Neural progenitor cell (in vitro differentiated cells): ENCODE results near the gene SPRR3. TPM values are rescaled to one million over a fixed set of nuclear protein-coding genes. Genes with fewer than 3 reads are reported as not detected.
"Not testable (repeated sequence)": the region's sequence is repeated elsewhere in the genome, so short reads cannot be mapped to it uniquely, and the experiment has no call there.

Experiments used
- DNase-seq: peaks from one replicate; pipeline ENCODE4 v3.0.0-alpha.2; 2016; ENCODE audit warnings: low spot score
- H2AFZ ChIP-seq: fragments of 200-600 bp; sonication (generic); replicated peaks from 2 replicates; pipeline ENCODE4 v1.6.1; 2016; ENCODE audit warnings: antibody characterized with exemption
- H3F3A ChIP-seq: fragments of 200-600 bp; sonication (generic); 2 replicates; pipeline ENCODE4 v1.6.1; 2016; ENCODE audit warnings: antibody characterized with exemption, low read depth
- H3K27ac ChIP-seq: fragments of 200-600 bp; sonication (generic); 2 replicates; pipeline ENCODE4 v1.5.1; 2016; ENCODE audit warnings: mild to moderate bottlenecking
- H3K27me3 ChIP-seq: fragments of 200-600 bp; sonication (generic); 2 replicates; pipeline ENCODE4 v1.6.1; 2016; ENCODE audit warnings: mild to moderate bottlenecking, moderate library complexity
- H3K36me3 ChIP-seq: fragments of 200-600 bp; sonication (generic); 2 replicates; pipeline ENCODE4 v1.5.1; 2016
- H3K4me1 ChIP-seq: fragments of 200-600 bp; sonication (generic); 2 replicates; pipeline ENCODE4 v1.6.1; 2016; ENCODE audit warnings: mixed run types
- H3K4me2 ChIP-seq: fragments of 200-600 bp; sonication (generic); 2 replicates; pipeline ENCODE4 v1.6.1; 2016
- H3K4me3 ChIP-seq: fragments of 200-600 bp; sonication (generic); 2 replicates; pipeline ENCODE4 v1.5.1; 2016
- H3K79me2 ChIP-seq: fragments of 200-600 bp; sonication (generic); 2 replicates; pipeline ENCODE4 v1.6.1; 2016; ENCODE audit warnings: low read depth
- H3K9ac ChIP-seq: fragments of 200-600 bp; sonication (generic); 2 replicates; pipeline ENCODE4 v1.6.1; 2016
- H3K9me3 ChIP-seq: fragments of 200-600 bp; sonication (generic); 2 replicates; pipeline ENCODE4 v1.5.1; 2016; ENCODE audit warnings: low read depth
- H4K20me1 ChIP-seq: fragments of 200-600 bp; sonication (generic); 2 replicates; pipeline ENCODE4 v1.6.1; 2016; ENCODE audit warnings: low read depth
- H3K27ac Mint-ChIP-seq: 3 replicates; pipeline ENCODE4 v1.8.0; 2021; ENCODE audit warnings: mixed read lengths
- H3K27me3 Mint-ChIP-seq: 2 replicates; pipeline ENCODE4 v1.8.0; 2022; ENCODE audit warnings: low read depth, mild to moderate bottlenecking, inconsistent platforms, moderate library complexity, mixed read lengths; ENCODE audit not compliant: insufficient read depth
- H3K36me3 Mint-ChIP-seq: 3 replicates; pipeline ENCODE4 v1.8.0; 2021; ENCODE audit warnings: mixed read lengths
- H3K4me1 Mint-ChIP-seq: 3 replicates; pipeline ENCODE4 v1.8.0; 2021; ENCODE audit warnings: mixed read lengths
- H3K4me3 Mint-ChIP-seq: 3 replicates; pipeline ENCODE4 v1.8.0; 2021; ENCODE audit warnings: mild to moderate bottlenecking, moderate library complexity, mixed read lengths
- H3K9me3 Mint-ChIP-seq: 3 replicates; pipeline ENCODE4 v1.8.0; 2020; ENCODE audit warnings: mixed read lengths
- CTCF ChIP-seq: fragments of 200-600 bp; sonication (generic); IDR thresholded peaks from 2 replicates; pipeline ENCODE4 v1.5.1; 2017; ENCODE audit warnings: antibody characterized with exemption, mild to moderate bottlenecking
- EZH2 ChIP-seq: fragments of 200-600 bp; sonication (generic); IDR thresholded peaks from 2 replicates; pipeline ENCODE4 v1.6.1; 2017; ENCODE audit warnings: antibody characterized with exemption, mild to moderate bottlenecking, moderate library complexity
- EZH2phosphoT487 ChIP-seq: fragments of 200-600 bp; sonication (generic); IDR thresholded peaks from 2 replicates; pipeline ENCODE4 v1.6.1; 2017; ENCODE audit warnings: antibody characterized with exemption
- total RNA-seq: library from RNA; depleted of rRNA; stranded (reverse); fragments of >200 nt; gene quantifications from 2 replicates; pipeline ENCODE4 v1.2.3, GENCODE V29; 2015; ENCODE audit warnings: low replicate concordance

SPRR3 gene
- total RNA-seq, 1 donor from 2014 or later: not detected

DNA sequence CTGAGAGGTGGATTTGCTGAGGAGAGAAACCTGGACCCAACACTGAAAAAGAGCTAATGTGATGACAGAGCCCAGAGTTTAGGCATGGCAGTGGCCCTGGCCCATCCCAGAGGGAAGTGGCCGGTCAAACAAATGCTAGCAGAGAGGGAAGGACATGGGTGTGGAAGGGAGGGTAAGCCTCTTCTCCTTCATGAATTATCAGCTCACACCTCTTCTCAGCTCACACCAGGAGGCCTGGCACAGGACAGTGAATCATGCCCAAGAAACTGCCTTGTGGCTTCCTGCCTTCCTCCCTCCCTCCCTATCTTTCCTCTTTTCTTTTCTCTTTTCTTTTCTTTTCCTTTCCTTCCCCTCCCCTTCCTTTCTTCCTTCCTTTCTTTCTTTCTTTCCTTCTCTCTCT, 1.3 kb upstream of the SPRR3 start:
- Histone ChIP-seq H3K4me1 (no peaks in the 10 kb centered on the region), H3K27me3 (no peaks in the 10 kb centered on the region), H3K9me3 (peaks cover 25% of the 10 kb centered on the region), H3K27ac (no peak overlapping the region), H3K4me2 (no peak overlapping the region), H3K79me2 (no peaks in the 10 kb centered on the region), H3K9ac (no peak overlapping the region), H3K4me3 (no peak overlapping the region), H3F3A (no peaks in the 10 kb centered on the region), H4K20me1 (no peaks in the 10 kb centered on the region), H3K36me3 (no peaks in the 10 kb centered on the region), H2AFZ (no peak overlapping the region)
- H3K4me3 Mint-ChIP-seq: no peak overlapping the region
- no peak for DNase-seq
- no peaks in the 10 kb centered on the region for H3K27me3 Mint-ChIP-seq
- H3K9me3 Mint-ChIP-seq: peaks cover 3% of the 10 kb centered on the region
- no peaks in the 10 kb centered on the region for H3K4me1 Mint-ChIP-seq
- no peak overlapping the region for H3K27ac Mint-ChIP-seq
- TF ChIP-seq EZH2: no peak
- no peak for TF ChIP-seq CTCF
- TF ChIP-seq EZH2phosphoT487: no peak
- H3K36me3 Mint-ChIP-seq: no peaks in the 10 kb centered on the region

GRCh38 chr1:153011235-153011758, 9.7 kb downstream of the SPRR3 start:
- H3K9me3 Mint-ChIP-seq, H4K20me1 ChIP-seq, H2AFZ ChIP-seq, H3K9me3 ChIP-seq, H3K36me3 ChIP-seq, H3K9ac ChIP-seq, H3K4me1 ChIP-seq, H3K27me3 ChIP-seq, H3K27me3 Mint-ChIP-seq, H3K27ac ChIP-seq, H3K4me3 Mint-ChIP-seq, DNase-seq, H3K79me2 ChIP-seq, H3F3A ChIP-seq, H3K4me1 Mint-ChIP-seq, H3K36me3 Mint-ChIP-seq, H3K27ac Mint-ChIP-seq, H3K4me3 ChIP-seq, H3K4me2 ChIP-seq: not testable (repeated sequence)

- not testable (repeated sequence) for H3K4me1 Mint-ChIP-seq, H3K36me3 Mint-ChIP-seq, H3K4me3 Mint-ChIP-seq, H3K27me3 Mint-ChIP-seq, H3K27me3 ChIP-seq, H3K4me3 ChIP-seq, H3K9me3 Mint-ChIP-seq, H3K9me3 ChIP-seq, H3K4me2 ChIP-seq, DNase-seq, H3F3A ChIP-seq, H3K36me3 ChIP-seq, H2AFZ ChIP-seq, H3K27ac Mint-ChIP-seq, H3K4me1 ChIP-seq, H3K79me2 ChIP-seq, H3K9ac ChIP-seq, H3K27ac ChIP-seq, H4K20me1 ChIP-seq
Measured at GRCh38 chr1:153021829-153022228, 20.3 kb downstream of the SPRR3 start.

- not testable (repeated sequence) for H3F3A ChIP-seq, H3K9me3 ChIP-seq, H3K4me1 ChIP-seq, H2AFZ ChIP-seq, H3K9me3 Mint-ChIP-seq, H4K20me1 ChIP-seq, H3K27me3 Mint-ChIP-seq, H3K36me3 Mint-ChIP-seq, H3K4me1 Mint-ChIP-seq, DNase-seq, H3K27ac Mint-ChIP-seq, H3K4me2 ChIP-seq, H3K27ac ChIP-seq, H3K36me3 ChIP-seq, H3K9ac ChIP-seq, H3K4me3 ChIP-seq, H3K27me3 ChIP-seq, H3K79me2 ChIP-seq, H3K4me3 Mint-ChIP-seq
Measured at GRCh38 chr1:153022340-153022739, 20.8 kb downstream of the SPRR3 start.

GRCh38 chr1:153023109-153023508, 21.6 kb downstream of the SPRR3 start:
- no peaks in the 10 kb centered on the region for H3K9me3 Mint-ChIP-seq
- DNase-seq: no peak
- no peak for TF ChIP-seq CTCF
- no peak for TF ChIP-seq EZH2
- TF ChIP-seq EZH2phosphoT487: no peak

More at GRCh38 chr1:153023109-153023508, 21.6 kb downstream of the SPRR3 start:
- H3K27me3 ChIP-seq: no peaks in the 10 kb centered on the region
- H4K20me1 ChIP-seq: no peaks in the 10 kb centered on the region
- H3K4me3 Mint-ChIP-seq: no peak overlapping the region
- no peak overlapping the region for H2AFZ ChIP-seq
- H3K27ac ChIP-seq: no peak overlapping the region
- H3K4me1 ChIP-seq: no peaks in the 10 kb centered on the region
- H3F3A ChIP-seq: no peaks in the 10 kb centered on the region
- H3K9me3 ChIP-seq: peaks cover 14% of the 10 kb centered on the region
- no peaks in the 10 kb centered on the region for H3K36me3 Mint-ChIP-seq
- H3K27me3 Mint-ChIP-seq: peaks cover 2% of the 10 kb centered on the region
- H3K79me2 ChIP-seq: no peaks in the 10 kb centered on the region
- no peak overlapping the region for H3K4me3 ChIP-seq
- H3K9ac ChIP-seq: no peak overlapping the region
- no peaks in the 10 kb centered on the region for H3K36me3 ChIP-seq
- H3K4me2 ChIP-seq: no peak overlapping the region
- no peak overlapping the region for H3K27ac Mint-ChIP-seq
- H3K4me1 Mint-ChIP-seq: no peaks in the 10 kb centered on the region
